Right lobe of liver (tissue), 6 donors: ENCODE measurements around the gene ADI1. TPM values are rescaled to one million over a fixed set of nuclear protein-coding genes. Genes with fewer than 3 reads are reported as not detected.
"Not testable (repeated sequence)": the region's sequence is repeated elsewhere in the genome, so short reads cannot be mapped to it uniquely, and the experiment has no call there.

Experiments
- ATAC-seq, 4 donors: fragments of 200-7000 bp; cut with Tn5 transposase; one replicate each; pipeline ENCODE4 v1.9.1; 2020; ENCODE audit warnings: mild to moderate bottlenecking in 4 of 4, moderate library complexity in 4 of 4
- DNase-seq, 3 donors: peaks; one replicate each; pipeline ENCODE4 v3.0.0-alpha.2; 2020
- H3K27ac ChIP-seq, 3 donors: fragments of 200-600 bp; one replicate each; pipeline ENCODE4 v1.8.0; 2022
- H3K27me3 ChIP-seq, 2 donors: fragments of 200-600 bp; one replicate each; pipeline ENCODE4 v1.8.0; 2022
- H3K36me3 ChIP-seq, 4 donors: fragments of 200-600 bp; sonication (generic) in 1 of 4; one replicate each; pipeline versions ENCODE4 v1.5.1 to v1.8.0; 2017 to 2022; ENCODE audit warnings: control low read depth in 1 of 4
- H3K4me1 ChIP-seq, 4 donors: fragments of 200-600 bp; sonication (generic) in 1 of 4; one replicate each; pipeline versions ENCODE4 v1.5.1 to v1.8.0; 2017 to 2022; ENCODE audit warnings: control low read depth in 1 of 4
- H3K4me3 ChIP-seq, 3 donors: fragments of 200-600 bp; one replicate each; pipeline ENCODE4 v1.8.0; 2022
- H3K9me3 ChIP-seq, 4 donors: fragments of 200-600 bp; sonication (generic) in 1 of 4; one replicate each; pipeline versions ENCODE4 v1.5.1 to v1.8.0; 2017 to 2022; ENCODE audit warnings: control low read depth in 1 of 4
- CTCF ChIP-seq, 4 donors: fragments of 200-600 bp in 3 of 4; fragments of 450-650 bp in 1 of 4; IDR thresholded peaks; one replicate each; pipeline versions ENCODE4 v1.5.1 to v1.8.0; 2016 to 2022; ENCODE audit warnings: antibody characterized with exemption in 4 of 4, mild to moderate bottlenecking in 2 of 4
- POLR2A ChIP-seq: fragments of 450-650 bp; IDR thresholded peaks from one replicate; pipeline ENCODE4 v1.6.1; 2017; ENCODE audit warnings: antibody characterized with exemption, mild to moderate bottlenecking
- WGBS: methylation state at CpG from one replicate; pipeline ENCODE4 v1.1.6; 2018; ENCODE audit warnings: low coverage, low lambda C conversion rate; ENCODE audit not compliant: insufficient coverage; ENCODE audit errors: missing lambda C conversion rate; 5-methylcytosine and 5-hydroxymethylcytosine counted together
- intact Hi-C, 2 donors: fragments of 100-400 bp; cut with DNase I; formaldehyde crosslinking; loops; one replicate each; pipeline versions ENCODE4 v1.11.2 to v1.14.1; 2022
- total RNA-seq, 6 experiments: library from RNA; depleted of rRNA in 2 of 6; stranded (reverse); fragments of >200 nt in 2 of 6; fragmentation: NEBNext Ultra II Directional in 3 of 6; extraction: Animal tissue kit (Norgen Biotek cat#: 25700) in 3 of 6; gene quantifications; one replicate each; pipeline versions ENCODE4 v1.1.0 to v1.2.4, GENCODE V29; 2016 to 2023
- donor health status: DM: no; HTN: yes; CAD: no.
- donor health status: DM: no; HTN: no; CAD: no.
- donor health status: DM: no; HTN: no; CAD: no.
- donor health status: DM: no; HTN: yes; CAD: no.
- donor health status: DM: no; HTN: yes; CAD: no.

Gene ADI1
- total RNA-seq, 6 experiments from 2014 or later, result 165 to 470 (median 246) TPM

- peak overlapping the region; percentile 88 to 99 (median 95) for H3K4me3 ChIP-seq
- H3K36me3 ChIP-seq, result peaks cover 0 to 7% (median 1%) of the 10 kb centered on the region in 4 donors
- TF ChIP-seq CTCF (IDR thresholded peaks at IDR 0.05) (no peak), POLR2A (no peak)
- DNase-seq (peak; percentile 97 to 98 (median 98)), ATAC-seq (peak; percentile 73 to 81 (median 76))
- intact Hi-C loops, result no loop called here
- WGBS, result 0% methylated on average over 3 of the region's 67 CpGs
- peak overlapping the region; percentile 97 to 100 (median 97) for H3K27ac ChIP-seq
- no peaks in the 10 kb centered on the region for H3K9me3 ChIP-seq
- no peaks in the 10 kb centered on the region for H3K27me3 ChIP-seq
- H3K4me1 ChIP-seq, result peaks cover 0 to 42% (median 11%) of the 10 kb centered on the region in 4 donors
Observed at GRCh38 chr2:3518496-3519254, 656 bp downstream of the ADI1 start.

DNA sequence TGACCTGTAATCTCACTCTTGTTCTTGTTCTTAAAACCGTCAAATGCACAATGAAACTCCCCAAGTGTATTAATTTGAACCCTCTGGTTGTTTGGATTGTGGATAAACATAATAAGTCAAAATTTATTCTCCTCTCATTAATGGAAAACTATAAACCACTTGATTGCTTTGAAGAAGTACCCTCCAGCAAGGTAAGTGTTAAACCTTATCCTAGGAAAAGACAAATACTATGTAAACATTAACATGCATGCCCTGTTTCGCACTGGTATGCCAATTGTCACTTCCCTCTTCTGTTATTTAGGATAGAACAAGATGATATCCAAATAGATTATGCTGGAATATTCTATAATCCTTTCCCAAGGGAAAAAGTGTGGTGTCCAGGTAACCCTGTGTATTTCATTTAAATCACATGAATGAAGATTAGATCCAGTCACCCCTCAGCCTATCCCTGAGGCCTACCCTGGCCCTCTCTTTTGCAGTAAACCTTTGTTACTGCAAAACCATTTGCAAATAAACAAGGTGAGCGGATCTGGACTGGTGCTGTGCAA, 1.3 kb downstream of the ADI1 start:
- H3K4me3 ChIP-seq, result peak overlapping the region; percentile 88 to 99 (median 95)
- no peaks in the 10 kb centered on the region for H3K9me3 ChIP-seq
- H3K27me3 ChIP-seq, result no peaks in the 10 kb centered on the region
- H3K27ac ChIP-seq, result peak overlapping the region; percentile 97 to 100 (median 97)
- 9% methylated on average over 3 of the region's 3 CpGs for WGBS
- DNase-seq, result no peak
- peaks cover 0 to 42% (median 11%) of the 10 kb centered on the region in 4 donors for H3K4me1 ChIP-seq
- TF ChIP-seq POLR2A (no peak), CTCF (IDR thresholded peaks at IDR 0.05) (no peak)
- intact Hi-C loops, result no loop called here
- ATAC-seq, result peak in 2 of 4 donors; percentile 1 to 2
- H3K36me3 ChIP-seq, result peaks cover 0 to 13% (median 4%) of the 10 kb centered on the region in 4 donors

DNA sequence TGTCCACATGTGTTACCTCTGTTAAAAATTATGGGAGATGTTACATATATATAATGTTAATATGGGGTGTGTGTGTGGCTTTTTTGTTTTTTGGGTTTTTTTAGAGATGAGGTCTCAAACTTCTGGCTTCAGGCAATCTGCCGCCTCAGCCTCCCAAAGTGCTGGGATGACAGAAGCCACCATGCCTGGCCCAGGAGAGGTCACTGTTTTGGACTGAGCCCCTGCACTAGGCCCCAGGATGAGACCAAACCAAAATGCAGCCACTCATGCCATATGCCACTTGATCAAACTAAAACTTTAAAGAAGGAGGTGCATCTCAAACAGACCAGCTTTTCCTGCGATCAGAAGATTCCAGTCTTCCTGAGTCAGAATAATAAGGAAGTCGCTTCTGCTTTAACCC, 2.5 kb downstream of the ADI1 start:
- H3K27me3 ChIP-seq, result no peaks in the 10 kb centered on the region
- peak in 1 of 3 donors; percentile 44 for DNase-seq
- TF ChIP-seq POLR2A, result no peak
- TF ChIP-seq CTCF (IDR thresholded peaks at IDR 0.05), result peak in 2 of 4 donors; percentile 5
- no peak for ATAC-seq
- intact Hi-C loops, result no loop called here
- peak overlapping the region in 2 of 3 donors; percentile 88 to 99 for H3K4me3 ChIP-seq
- 62% methylated on average over 3 of the region's 3 CpGs for WGBS
- peaks cover 0 to 42% (median 8%) of the 10 kb centered on the region in 4 donors for H3K4me1 ChIP-seq
- peak overlapping the region in 2 of 3 donors; percentile 97 to 100 for H3K27ac ChIP-seq
- H3K9me3 ChIP-seq, result no peaks in the 10 kb centered on the region
- peaks cover 0 to 25% (median 14%) of the 10 kb centered on the region in 4 donors for H3K36me3 ChIP-seq

DNA sequence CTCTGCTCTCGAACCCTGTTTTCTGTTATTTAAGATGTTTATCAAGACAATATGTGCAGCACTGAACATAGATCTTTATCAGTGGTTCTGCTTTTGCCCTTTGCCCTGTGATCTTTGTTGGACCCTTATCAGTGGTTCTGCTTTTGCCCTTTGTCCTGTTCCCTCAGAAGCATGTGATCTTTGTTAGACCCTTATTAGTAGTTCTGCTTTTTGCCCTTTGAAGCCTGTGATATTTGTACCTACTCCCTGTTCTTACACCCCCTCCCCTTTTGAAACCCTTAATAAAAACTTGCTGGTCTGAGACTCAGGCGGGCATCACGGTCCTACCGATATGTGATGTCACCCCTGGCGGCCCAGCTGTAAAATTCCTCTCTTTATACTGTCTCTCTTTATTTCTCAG, 3.9 kb downstream of the ADI1 start:
- DNase-seq, result peak in 1 of 3 donors; percentile 16
- Histone ChIP-seq H3K27ac (peak overlapping the region in 2 of 3 donors; percentile 97 to 100), H3K4me1 (peaks cover 0 to 28% (median 8%) of the 10 kb centered on the region in 4 donors), H3K36me3 (peaks cover 0 to 39% (median 20%) of the 10 kb centered on the region in 4 donors), H3K4me3 (peak overlapping the region in 2 of 3 donors; percentile 19 to 99)
- 32% methylated on average over 4 of the region's 5 CpGs for WGBS
- ATAC-seq, H3K27me3 ChIP-seq, intact Hi-C loops, H3K9me3 ChIP-seq: not testable (repeated sequence)
